Nephron progenitor cell (in vitro differentiated cells): ENCODE data around the gene FBXW5.

Source experiments
- DNase-seq: peaks from one replicate; pipeline ENCODE4 v3.0.0; 2021
- H3K27ac Mint-ChIP-seq: 2 replicates; pipeline ENCODE4 v1.8.0; 2021; ENCODE audit warnings: mild to moderate bottlenecking, moderate library complexity, mixed read lengths
- H3K27me3 Mint-ChIP-seq: 2 replicates; pipeline ENCODE4 v1.8.0; 2021; ENCODE audit warnings: mild to moderate bottlenecking, low read depth, mixed read lengths; ENCODE audit not compliant: poor library complexity
- H3K36me3 Mint-ChIP-seq: 2 replicates; pipeline ENCODE4 v1.8.0; 2021; ENCODE audit warnings: low read depth, mixed read lengths
- H3K4me1 Mint-ChIP-seq: 2 replicates; pipeline ENCODE4 v1.8.0; 2021; ENCODE audit warnings: mixed read lengths
- H3K4me3 Mint-ChIP-seq: 2 replicates; pipeline ENCODE4 v1.8.0; 2021; ENCODE audit warnings: mild to moderate bottlenecking, moderate library complexity, mixed read lengths
- H3K9me3 Mint-ChIP-seq: 2 replicates; pipeline ENCODE4 v1.8.0; 2021; ENCODE audit warnings: mild to moderate bottlenecking, moderate library complexity, mixed read lengths
- CTCF ChIP-seq: fragments of 200-600 bp; sonication (generic); IDR thresholded peaks from 2 replicates; pipeline ENCODE4 v1.5.0; 2021; ENCODE audit warnings: antibody characterized with exemption

Gene FBXW5

GRCh38 chr9:136921307-136921706, 23.2 kb downstream of the FBXW5 start:
- peaks cover 6% of the 10 kb centered on the region for H3K27me3 Mint-ChIP-seq
- peaks cover 30% of the 10 kb centered on the region for H3K36me3 Mint-ChIP-seq
- H3K9me3 Mint-ChIP-seq = no peaks in the 10 kb centered on the region
- no peak for DNase-seq
- no peak overlapping the region for H3K27ac Mint-ChIP-seq
- H3K4me3 Mint-ChIP-seq = no peak overlapping the region
- no peak for TF ChIP-seq CTCF
- peaks cover 6% of the 10 kb centered on the region for H3K4me1 Mint-ChIP-seq

- Mint-ChIP-seq H3K4me3 (no peak overlapping the region), H3K27ac (no peak overlapping the region), H3K27me3 (peaks cover 6% of the 10 kb centered on the region), H3K4me1 (peaks cover 6% of the 10 kb centered on the region), H3K36me3 (peaks cover 31% of the 10 kb centered on the region), H3K9me3 (no peaks in the 10 kb centered on the region)
- no peak for TF ChIP-seq CTCF
- no peak for DNase-seq
Measured at GRCh38 chr9:136920734-136921231, 23.8 kb downstream of the FBXW5 start.

GRCh38 chr9:136920069-136920468, 24.5 kb downstream of the FBXW5 start:
- H3K4me3 Mint-ChIP-seq = no peak overlapping the region
- peaks cover 6% of the 10 kb centered on the region for H3K27me3 Mint-ChIP-seq
- peaks cover 6% of the 10 kb centered on the region for H3K4me1 Mint-ChIP-seq
- no peak for TF ChIP-seq CTCF
- no peak overlapping the region for H3K27ac Mint-ChIP-seq
- H3K9me3 Mint-ChIP-seq = no peaks in the 10 kb centered on the region
- no peak for DNase-seq
- H3K36me3 Mint-ChIP-seq = peaks cover 37% of the 10 kb centered on the region

GRCh38 chr9:136917902-136918301, 26.6 kb downstream of the FBXW5 start:
- no peaks in the 10 kb centered on the region for H3K9me3 Mint-ChIP-seq
- peaks cover 43% of the 10 kb centered on the region for H3K36me3 Mint-ChIP-seq
- no peak for DNase-seq
- H3K27ac Mint-ChIP-seq = peak overlapping the region; percentile 35
- no peaks in the 10 kb centered on the region for H3K27me3 Mint-ChIP-seq
- no peak overlapping the region for H3K4me3 Mint-ChIP-seq
- no peak for TF ChIP-seq CTCF
- peaks cover 6% of the 10 kb centered on the region for H3K4me1 Mint-ChIP-seq

- peak overlapping the region; percentile 57 for H3K27ac Mint-ChIP-seq
- DNase-seq = no peak
- peaks cover 43% of the 10 kb centered on the region for H3K36me3 Mint-ChIP-seq
- H3K4me3 Mint-ChIP-seq = no peak overlapping the region
- no peak for TF ChIP-seq CTCF
- H3K9me3 Mint-ChIP-seq = no peaks in the 10 kb centered on the region
- H3K27me3 Mint-ChIP-seq = no peaks in the 10 kb centered on the region
- no peaks in the 10 kb centered on the region for H3K4me1 Mint-ChIP-seq
Measured at GRCh38 chr9:136916330-136917184, 28.0 kb downstream of the FBXW5 start.
